ENCODE measurements around the gene RPL7L1.

Gene RPL7L1

GRCh38 chr6:42879372-42880239 is at the start of gene RPL7L1:
Gene RPL7L1 (plus strand): TSS chr6:42879616. CDS start chr6:42879911, 295 bp downstream.
- H3K4me3 Mint-ChIP-seq = peak within 1 kb of the TSS; percentile 98
- no peaks in the 10 kb centered on the region for H3K9me3 Mint-ChIP-seq
- H3K27ac Mint-ChIP-seq = peak within 1 kb of the TSS; percentile 100
- peaks cover 23% of the 10 kb centered on the region for H3K4me1 Mint-ChIP-seq
- peaks cover 14% of the 10 kb centered on the region for H3K36me3 Mint-ChIP-seq
- H3K27me3 Mint-ChIP-seq = no peaks in the 10 kb centered on the region

DNA sequence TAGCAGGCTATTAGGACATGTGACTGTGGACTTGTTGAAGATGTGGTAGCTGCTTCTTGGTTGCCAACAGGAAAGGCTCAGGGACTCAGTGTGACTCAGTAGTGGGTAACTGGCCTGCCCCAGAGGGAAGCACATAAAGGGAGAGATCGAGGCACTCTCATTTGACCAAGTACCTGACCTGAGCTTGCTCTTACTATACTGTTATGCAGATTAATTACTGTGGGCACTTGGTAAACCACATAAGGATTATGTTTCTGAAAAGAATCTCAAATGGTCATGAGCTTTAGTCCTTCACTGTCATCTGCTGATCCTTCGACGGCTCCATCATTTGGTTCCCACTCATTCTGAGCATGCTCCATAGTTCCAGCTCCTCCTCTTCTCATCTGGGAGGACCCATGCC is 48.2 kb upstream of the RPL7L1 start:
- Mint-ChIP-seq H3K27ac (no peak overlapping the region), H3K4me1 (peaks cover 14% of the 10 kb centered on the region), H3K9me3 (no peaks in the 10 kb centered on the region), H3K27me3 (no peaks in the 10 kb centered on the region), H3K4me3 (no peak overlapping the region), H3K36me3 (peaks cover 13% of the 10 kb centered on the region)

DNA sequence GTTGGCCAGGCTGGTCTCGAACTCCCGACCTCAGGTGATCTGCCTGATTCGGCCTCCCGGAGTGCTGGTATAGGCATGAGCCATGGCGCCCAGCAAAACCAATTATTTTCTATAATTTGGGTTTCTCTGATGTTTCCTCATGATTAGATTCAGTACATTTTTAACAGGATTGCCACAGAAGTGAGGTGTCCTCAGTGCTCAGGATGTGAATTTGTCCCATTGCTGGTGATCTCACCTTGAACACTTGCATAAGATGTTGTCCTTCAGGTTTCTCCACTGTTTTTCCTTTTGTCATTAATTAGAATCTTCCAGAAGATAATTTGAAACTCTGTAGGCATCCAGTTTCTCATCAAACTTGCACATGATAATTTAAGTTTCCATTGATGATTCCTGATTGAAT is 45.4 kb upstream of the RPL7L1 start:
- no peaks in the 10 kb centered on the region for H3K27me3 Mint-ChIP-seq
- H3K27ac Mint-ChIP-seq = no peak overlapping the region
- peaks cover 14% of the 10 kb centered on the region for H3K4me1 Mint-ChIP-seq
- no peak overlapping the region for H3K4me3 Mint-ChIP-seq
- H3K9me3 Mint-ChIP-seq = no peaks in the 10 kb centered on the region
- H3K36me3 Mint-ChIP-seq = peaks cover 7% of the 10 kb centered on the region

- Mint-ChIP-seq H3K4me1 (peaks cover 12% of the 10 kb centered on the region), H3K27ac (no peak overlapping the region), H3K36me3 (peaks cover 11% of the 10 kb centered on the region), H3K4me3 (no peak overlapping the region), H3K9me3 (no peaks in the 10 kb centered on the region), H3K27me3 (no peaks in the 10 kb centered on the region)
Observed at GRCh38 chr6:42841844-42842584, 37.4 kb upstream of the RPL7L1 start.

DNA sequence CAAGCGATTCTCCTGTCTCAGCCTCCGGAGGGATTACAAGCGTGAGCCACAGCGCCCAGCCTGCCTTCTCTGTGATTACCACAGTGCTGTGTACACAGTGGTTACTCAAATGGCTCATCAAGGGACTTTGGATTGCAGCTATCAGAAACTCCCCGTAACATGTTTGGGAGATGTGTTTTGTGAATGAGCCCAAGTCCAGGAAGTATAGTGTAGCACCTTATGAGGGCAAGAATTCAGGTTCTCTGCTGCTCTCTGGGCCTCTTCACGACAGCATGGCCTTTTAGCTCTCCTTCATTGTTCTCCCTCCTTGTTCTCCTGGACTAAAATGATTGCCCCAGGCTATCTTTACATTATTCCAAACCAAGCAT is 34.1 kb upstream of the RPL7L1 start:
- H3K4me1 Mint-ChIP-seq = peaks cover 12% of the 10 kb centered on the region
- peaks cover 10% of the 10 kb centered on the region for H3K36me3 Mint-ChIP-seq
- no peak overlapping the region for H3K27ac Mint-ChIP-seq
- H3K4me3 Mint-ChIP-seq = no peak overlapping the region
- H3K9me3 Mint-ChIP-seq = no peaks in the 10 kb centered on the region
- H3K27me3 Mint-ChIP-seq = no peaks in the 10 kb centered on the region

- Mint-ChIP-seq H3K36me3 (peaks cover 8% of the 10 kb centered on the region), H3K27ac (no peak overlapping the region), H3K9me3 (no peaks in the 10 kb centered on the region), H3K4me1 (peaks cover 10% of the 10 kb centered on the region), H3K27me3 (no peaks in the 10 kb centered on the region), H3K4me3 (no peak overlapping the region)
Observed at GRCh38 chr6:42846505-42846904, 32.9 kb upstream of the RPL7L1 start.

DNA sequence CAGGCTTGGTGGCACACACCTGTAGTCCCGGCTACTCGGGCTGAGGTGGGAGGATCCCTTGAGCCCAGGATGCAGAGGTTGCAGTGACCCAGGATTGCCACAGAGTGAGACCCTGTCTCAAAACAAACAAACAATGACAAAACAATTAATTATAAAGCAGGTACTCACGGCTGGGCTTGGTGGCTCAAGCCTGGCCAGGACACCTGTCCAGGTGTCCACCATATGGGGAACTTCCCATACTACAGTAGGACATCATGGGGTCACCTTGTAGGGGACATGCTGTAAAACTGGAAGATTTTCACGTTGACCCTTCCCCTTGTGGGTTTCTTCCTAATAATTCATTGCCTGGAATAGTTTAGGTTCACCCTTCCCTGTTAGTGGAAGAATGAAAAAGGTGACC is 30.7 kb upstream of the RPL7L1 start:
- no peaks in the 10 kb centered on the region for H3K27me3 Mint-ChIP-seq
- no peak overlapping the region for H3K4me3 Mint-ChIP-seq
- H3K36me3 Mint-ChIP-seq = peaks cover 7% of the 10 kb centered on the region
- no peak overlapping the region for H3K27ac Mint-ChIP-seq
- no peaks in the 10 kb centered on the region for H3K9me3 Mint-ChIP-seq
- peaks cover 7% of the 10 kb centered on the region for H3K4me1 Mint-ChIP-seq

- Mint-ChIP-seq H3K4me1 (no peaks in the 10 kb centered on the region), H3K27me3 (no peaks in the 10 kb centered on the region), H3K9me3 (no peaks in the 10 kb centered on the region), H3K36me3 (peaks cover 4% of the 10 kb centered on the region), H3K27ac (no peak overlapping the region), H3K4me3 (no peak overlapping the region)
Observed at GRCh38 chr6:42851599-42851998, 27.8 kb upstream of the RPL7L1 start.

GRCh38 chr6:42860036-42860435 is 19.4 kb upstream of the RPL7L1 start:
- H3K36me3 Mint-ChIP-seq = peaks cover 10% of the 10 kb centered on the region
- H3K9me3 Mint-ChIP-seq = no peaks in the 10 kb centered on the region
- H3K27me3 Mint-ChIP-seq = no peaks in the 10 kb centered on the region
- no peak overlapping the region for H3K27ac Mint-ChIP-seq
- no peaks in the 10 kb centered on the region for H3K4me1 Mint-ChIP-seq
- H3K4me3 Mint-ChIP-seq = no peak overlapping the region

DNA sequence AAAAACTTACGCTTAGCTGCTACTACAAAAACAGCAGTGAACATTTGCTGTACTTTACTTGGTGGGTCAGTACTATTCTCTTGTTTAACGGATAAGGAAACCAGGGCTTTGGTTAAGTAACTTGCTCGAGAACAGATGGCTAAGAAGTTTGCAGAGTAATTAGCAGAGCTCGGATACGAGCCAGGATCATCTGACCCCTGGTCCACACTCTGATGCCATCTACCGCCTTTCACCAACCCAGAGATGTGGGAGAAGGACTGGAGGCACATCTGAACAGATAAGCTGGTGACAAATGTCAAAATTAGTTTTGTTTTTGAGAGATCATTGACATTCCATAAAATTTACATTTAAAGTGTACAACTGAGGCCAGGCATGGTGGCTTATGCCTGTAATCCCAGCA is 18.9 kb upstream of the RPL7L1 start:
- no peaks in the 10 kb centered on the region for H3K27me3 Mint-ChIP-seq
- no peaks in the 10 kb centered on the region for H3K4me1 Mint-ChIP-seq
- H3K9me3 Mint-ChIP-seq = no peaks in the 10 kb centered on the region
- H3K36me3 Mint-ChIP-seq = peaks cover 10% of the 10 kb centered on the region
- H3K4me3 Mint-ChIP-seq = no peak overlapping the region
- H3K27ac Mint-ChIP-seq = no peak overlapping the region

DNA sequence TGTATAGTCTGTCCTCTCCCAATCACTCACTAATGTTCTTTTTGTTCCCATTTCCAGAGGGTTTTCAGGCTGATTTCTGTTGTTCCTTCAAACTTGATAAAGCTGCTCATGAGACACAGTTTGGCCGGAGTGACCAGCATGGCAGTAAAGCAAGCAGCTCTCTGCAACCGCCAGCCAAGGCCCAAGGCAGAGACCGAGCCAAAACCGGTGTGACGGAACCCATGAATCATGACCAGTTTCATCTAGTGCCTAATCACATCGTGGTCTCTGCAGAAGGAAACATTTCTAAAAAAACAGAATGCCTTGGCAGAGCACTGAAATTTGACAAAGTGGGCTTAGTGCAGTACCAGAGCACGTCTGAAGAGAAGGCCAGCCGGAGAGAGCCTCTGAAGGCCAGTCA is 14.8 kb upstream of the RPL7L1 start:
- Mint-ChIP-seq H3K4me3 (no peak overlapping the region), H3K36me3 (peaks cover 7% of the 10 kb centered on the region), H3K27me3 (no peaks in the 10 kb centered on the region), H3K4me1 (no peaks in the 10 kb centered on the region), H3K9me3 (no peaks in the 10 kb centered on the region), H3K27ac (peak overlapping the region; percentile 17)

GRCh38 chr6:42870145-42870936 is 9.1 kb upstream of the RPL7L1 start:
- no peak overlapping the region for H3K4me3 Mint-ChIP-seq
- no peaks in the 10 kb centered on the region for H3K27me3 Mint-ChIP-seq
- H3K27ac Mint-ChIP-seq = peak overlapping the region; percentile 10
- no peaks in the 10 kb centered on the region for H3K9me3 Mint-ChIP-seq
- H3K36me3 Mint-ChIP-seq = no peaks in the 10 kb centered on the region
- no peaks in the 10 kb centered on the region for H3K4me1 Mint-ChIP-seq

DNA sequence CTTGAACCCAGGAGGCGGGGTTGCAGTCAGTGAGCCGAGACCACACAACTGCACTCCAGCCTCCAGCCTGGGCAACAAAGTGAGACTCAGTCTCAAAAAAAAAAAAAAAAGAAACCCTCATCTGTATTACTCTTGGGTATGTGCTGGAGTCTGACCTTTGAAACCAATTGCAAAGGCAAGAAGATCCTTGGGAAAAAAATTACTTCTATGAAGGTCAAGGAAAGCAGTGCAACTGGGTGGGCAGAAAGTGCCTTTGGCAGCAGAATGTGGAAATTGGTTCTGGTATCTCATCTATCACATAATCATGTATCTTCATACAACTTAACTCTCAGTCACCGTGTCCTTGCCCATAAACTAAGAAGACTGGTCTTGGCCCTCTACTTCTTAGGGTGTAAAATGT is 7.7 kb upstream of the RPL7L1 start:
- no peak overlapping the region for H3K27ac Mint-ChIP-seq
- H3K36me3 Mint-ChIP-seq = no peaks in the 10 kb centered on the region
- no peaks in the 10 kb centered on the region for H3K4me1 Mint-ChIP-seq
- H3K27me3 Mint-ChIP-seq = no peaks in the 10 kb centered on the region
- H3K4me3 Mint-ChIP-seq = no peak overlapping the region
- H3K9me3 Mint-ChIP-seq = no peaks in the 10 kb centered on the region

DNA sequence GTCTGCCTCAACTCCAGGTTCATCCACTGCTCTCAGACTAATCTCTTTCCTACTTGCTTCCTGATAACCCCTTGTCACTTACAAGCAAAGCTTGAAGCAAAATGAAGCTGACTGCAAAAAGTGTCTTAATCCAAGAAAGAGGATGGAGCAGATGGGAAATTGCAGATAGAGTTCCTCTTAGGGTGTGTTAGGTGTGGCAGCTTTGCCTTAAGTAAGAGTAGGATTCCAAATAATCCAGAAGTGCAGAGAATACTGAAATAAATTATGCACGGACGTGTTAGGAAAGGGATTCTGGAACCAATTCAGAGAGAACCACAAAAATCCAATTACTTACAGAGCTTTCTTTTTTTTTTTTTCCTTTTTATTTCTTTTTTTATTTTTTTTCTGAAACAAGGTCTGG is 6.1 kb upstream of the RPL7L1 start:
- Mint-ChIP-seq H3K27me3 (no peaks in the 10 kb centered on the region), H3K36me3 (no peaks in the 10 kb centered on the region), H3K27ac (peak overlapping the region; percentile 19), H3K9me3 (no peaks in the 10 kb centered on the region), H3K4me3 (no peak overlapping the region), H3K4me1 (no peaks in the 10 kb centered on the region)

GRCh38 chr6:42877695-42878094 is 1.7 kb upstream of the RPL7L1 start:
- H3K4me3 Mint-ChIP-seq = peak overlapping the region; percentile 59
- H3K27ac Mint-ChIP-seq = no peak overlapping the region
- H3K9me3 Mint-ChIP-seq = no peaks in the 10 kb centered on the region
- peaks cover 2% of the 10 kb centered on the region for H3K36me3 Mint-ChIP-seq
- no peaks in the 10 kb centered on the region for H3K27me3 Mint-ChIP-seq
- H3K4me1 Mint-ChIP-seq = peaks cover 8% of the 10 kb centered on the region

Measured in activated naive CD4-positive, alpha-beta T cell treated with anti-CD3 and anti-CD28 coated beads, Interleukin-2, amount 50 U/mL, for 24 hours (primary cell).